GM21737 (cell line): ENCODE results near the gene CLASP1.

Experiments used
- ATAC-seq: cut with Tn5 transposase; IDR thresholded peaks from one replicate; pipeline ENCODE4 v1.9.1; 2021; ENCODE audit warnings: mild to moderate bottlenecking, moderate library complexity; ENCODE audit not compliant: unreplicated experiment

Gene CLASP1

DNA sequence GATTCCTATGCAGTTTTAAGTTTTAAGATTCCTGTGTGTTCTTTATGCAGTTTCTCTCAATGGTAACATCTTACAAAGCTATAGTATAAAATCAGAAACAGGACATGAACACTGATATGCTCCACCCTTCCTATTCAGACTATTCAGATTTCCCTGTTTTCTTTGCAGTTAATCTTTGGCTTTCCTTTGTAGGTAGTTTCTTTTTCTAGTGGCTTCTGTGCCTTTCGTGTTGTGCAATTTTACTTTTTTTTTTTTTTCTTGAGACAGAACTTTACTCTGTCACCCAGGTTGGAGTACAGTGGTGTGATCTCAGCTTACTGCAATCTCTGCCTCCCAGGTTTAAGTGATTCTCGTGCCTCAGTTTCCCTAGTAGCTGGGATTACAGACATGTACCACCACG lies 213.5 kb downstream of the CLASP1 start:
- ATAC-seq, result no peak

- no peak for ATAC-seq
Observed at GRCh38 chr2:121431214-121431613, 218.0 kb downstream of the CLASP1 start.

GRCh38 chr2:121429927-121430520 lies 219.2 kb downstream of the CLASP1 start:
- no peak for ATAC-seq

GRCh38 chr2:121429119-121429903 lies 220.0 kb downstream of the CLASP1 start:
- ATAC-seq, result no peak

DNA sequence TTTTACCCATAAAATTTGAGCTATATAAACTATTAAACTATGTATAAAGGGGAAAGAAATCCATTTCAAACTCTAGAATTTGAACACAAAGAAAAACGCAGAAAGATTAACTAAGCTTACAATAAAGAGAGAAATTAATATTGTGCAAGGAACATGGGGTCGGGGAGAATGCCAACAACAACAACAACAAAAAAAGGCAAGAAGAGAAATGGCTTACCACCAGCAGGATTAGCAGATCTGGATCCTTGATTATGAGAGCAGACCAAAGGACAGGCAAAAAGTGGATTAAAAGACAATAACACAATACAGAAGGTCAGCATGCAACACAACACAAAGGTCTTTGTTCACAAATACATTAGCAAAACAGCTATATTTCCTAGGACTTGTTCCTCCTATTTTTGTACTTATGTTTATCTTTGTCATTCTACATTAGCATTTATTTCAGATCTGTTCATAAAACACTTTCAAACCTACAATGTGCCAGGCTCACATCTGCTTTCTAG lies 222.0 kb downstream of the CLASP1 start:
- ATAC-seq, result no peak

- ATAC-seq, result no peak
Observed at GRCh38 chr2:121420486-121420885, 228.8 kb downstream of the CLASP1 start.

- no peak for ATAC-seq
Observed at GRCh38 chr2:121419081-121419699, 230.1 kb downstream of the CLASP1 start.

- ATAC-seq, result no peak
Observed at GRCh38 chr2:121418494-121419058, 230.7 kb downstream of the CLASP1 start.

DNA sequence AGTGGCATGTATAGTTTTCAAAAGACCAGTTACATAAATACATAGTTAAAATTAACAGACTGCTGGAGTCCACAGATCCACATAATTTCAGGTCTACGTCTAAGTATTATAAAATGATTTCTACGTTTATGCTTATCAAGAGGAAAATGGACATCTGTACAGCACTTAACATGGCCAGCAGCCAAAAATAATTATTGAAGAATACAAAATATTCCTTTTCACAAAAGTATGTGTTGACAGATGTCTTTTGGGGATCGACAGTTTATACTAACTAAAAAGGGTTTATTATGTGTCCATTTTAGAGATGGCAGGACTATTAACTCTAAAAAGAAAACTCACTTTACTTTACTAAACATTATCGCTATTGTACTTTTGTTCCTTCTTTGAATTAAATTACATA lies 231.4 kb downstream of the CLASP1 start:
- ATAC-seq, result no peak

- no peak for ATAC-seq
Observed at GRCh38 chr2:121415727-121416126, 233.5 kb downstream of the CLASP1 start.

GRCh38 chr2:121412349-121412748 lies 236.9 kb downstream of the CLASP1 start:
- no peak for ATAC-seq

DNA sequence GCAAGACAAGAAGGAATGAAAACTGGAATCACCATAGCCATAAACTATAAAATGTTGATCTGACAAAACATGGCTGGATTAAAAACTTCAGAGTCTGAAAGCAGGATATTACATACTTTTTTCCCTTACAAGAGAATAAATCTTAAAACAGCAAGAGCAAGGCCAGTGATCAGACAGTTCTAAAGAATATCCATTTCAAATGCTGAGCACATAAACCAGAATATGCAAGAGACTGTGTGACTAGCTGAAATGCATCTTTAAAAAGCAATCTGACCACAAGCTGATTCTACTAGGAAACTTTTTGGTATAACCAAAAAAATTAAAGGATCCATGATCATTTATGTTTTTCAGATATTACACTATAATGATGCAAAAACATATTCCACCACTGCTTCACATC lies 239.3 kb downstream of the CLASP1 start:
- ATAC-seq, result no peak

DNA sequence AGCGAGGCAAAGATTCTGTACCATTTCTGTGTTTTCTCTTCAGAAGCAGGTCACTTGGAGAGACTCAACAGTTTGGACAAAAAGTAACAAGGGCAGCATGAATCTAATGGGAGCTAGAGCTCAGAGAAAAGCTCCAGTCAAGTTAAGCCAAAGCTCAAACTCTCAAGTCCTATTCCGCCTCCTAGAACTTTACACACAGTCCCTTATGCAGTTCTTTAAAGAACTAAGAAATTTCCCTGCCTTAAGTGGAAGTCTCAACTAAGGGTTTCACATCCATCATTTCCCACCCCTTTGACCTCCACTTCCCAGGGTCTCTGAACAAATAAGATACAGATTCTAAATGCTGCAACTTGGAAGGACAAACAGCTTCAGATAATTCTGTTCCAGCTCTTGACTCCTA lies 239.9 kb downstream of the CLASP1 start:
- ATAC-seq, result no peak

DNA sequence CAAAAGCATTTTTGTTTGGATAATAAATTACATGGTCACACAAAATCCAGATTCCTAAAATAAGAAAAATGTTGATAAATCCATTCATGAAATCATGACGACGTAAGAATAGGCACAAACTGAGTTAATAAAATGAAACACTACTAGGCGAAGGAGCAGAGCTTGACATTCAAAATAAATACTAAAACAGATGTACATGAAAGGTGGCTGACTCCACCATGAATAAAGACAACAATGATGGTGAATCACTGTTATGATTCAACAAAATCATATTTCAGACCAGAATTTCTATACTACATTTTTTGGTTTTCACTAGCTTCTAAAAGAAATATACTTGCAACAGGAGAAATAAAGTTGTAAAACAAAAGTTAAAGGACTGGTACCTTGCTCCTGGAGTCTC lies 240.6 kb downstream of the CLASP1 start:
- no peak for ATAC-seq

DNA sequence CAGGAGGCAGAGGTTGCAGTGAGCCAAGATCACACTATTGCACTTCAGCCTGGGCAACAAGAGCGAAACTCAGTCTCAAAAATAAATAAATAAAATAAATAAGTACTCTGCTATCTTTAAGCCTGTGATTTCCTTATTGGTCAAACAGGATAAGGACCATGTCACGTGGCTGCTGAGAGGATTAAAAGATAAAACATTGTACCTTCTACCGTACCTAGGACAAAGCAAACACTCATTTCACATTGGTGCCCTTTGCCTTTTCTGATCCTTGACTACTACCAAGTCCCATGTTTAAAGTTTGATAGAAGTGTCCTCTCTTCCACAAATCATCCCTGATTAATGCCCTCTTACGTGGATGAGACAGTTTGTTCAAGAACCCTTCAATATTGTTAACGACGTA lies 244.0 kb downstream of the CLASP1 start:
- ATAC-seq, result no peak

- ATAC-seq, result no peak
Observed at GRCh38 chr2:121400201-121400600, 249.1 kb downstream of the CLASP1 start.

DNA sequence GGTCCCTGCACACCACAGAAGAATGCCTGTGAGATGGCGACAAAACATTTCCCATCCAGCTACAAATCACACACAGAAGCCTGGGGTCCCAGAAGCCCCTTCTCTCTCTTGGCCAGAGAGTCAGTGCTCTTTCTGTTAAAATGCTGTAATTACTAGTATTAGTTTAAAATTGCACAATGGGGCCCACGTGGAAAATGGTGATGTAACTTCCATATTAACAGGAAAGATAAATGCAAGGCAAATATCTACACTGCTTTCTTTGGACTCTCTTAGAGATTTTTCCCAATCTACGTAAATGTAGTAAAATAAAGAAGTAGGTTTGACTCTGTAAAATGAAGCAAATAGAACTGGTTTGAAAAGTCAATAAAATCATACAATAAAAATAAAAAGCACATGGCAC lies 250.4 kb downstream of the CLASP1 start:
- no peak for ATAC-seq

DNA sequence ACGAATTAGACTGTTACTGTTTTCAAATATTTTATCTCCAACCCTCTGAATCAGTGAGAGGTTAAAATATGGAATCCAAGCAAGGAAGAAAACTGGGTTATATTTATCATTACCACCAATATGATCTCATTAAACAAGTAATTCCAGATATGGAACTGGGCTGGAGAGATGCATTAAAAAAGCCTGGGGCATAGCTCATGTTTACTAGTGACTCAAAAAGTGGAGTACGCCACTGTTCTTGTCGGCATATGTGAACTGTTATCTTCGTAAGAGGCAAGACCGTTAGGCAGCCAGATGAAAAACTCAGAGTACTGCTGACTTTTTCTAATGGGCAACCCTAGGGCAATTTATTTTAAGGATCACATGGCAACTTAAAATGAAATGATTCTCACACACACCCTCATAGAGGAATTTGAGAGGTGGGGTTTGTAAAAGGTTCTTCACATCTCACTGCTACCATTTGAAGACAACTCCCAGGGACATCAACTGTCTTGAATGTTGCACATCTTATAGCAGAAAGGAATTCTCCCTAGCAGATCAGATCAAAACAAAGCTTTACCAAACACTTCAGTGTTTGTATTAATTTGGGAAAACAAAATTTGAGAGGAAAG lies 259.1 kb downstream of the CLASP1 start:
- no peak for ATAC-seq

GRCh38 chr2:121388371-121388770 lies 260.9 kb downstream of the CLASP1 start:
- ATAC-seq, result no peak

DNA sequence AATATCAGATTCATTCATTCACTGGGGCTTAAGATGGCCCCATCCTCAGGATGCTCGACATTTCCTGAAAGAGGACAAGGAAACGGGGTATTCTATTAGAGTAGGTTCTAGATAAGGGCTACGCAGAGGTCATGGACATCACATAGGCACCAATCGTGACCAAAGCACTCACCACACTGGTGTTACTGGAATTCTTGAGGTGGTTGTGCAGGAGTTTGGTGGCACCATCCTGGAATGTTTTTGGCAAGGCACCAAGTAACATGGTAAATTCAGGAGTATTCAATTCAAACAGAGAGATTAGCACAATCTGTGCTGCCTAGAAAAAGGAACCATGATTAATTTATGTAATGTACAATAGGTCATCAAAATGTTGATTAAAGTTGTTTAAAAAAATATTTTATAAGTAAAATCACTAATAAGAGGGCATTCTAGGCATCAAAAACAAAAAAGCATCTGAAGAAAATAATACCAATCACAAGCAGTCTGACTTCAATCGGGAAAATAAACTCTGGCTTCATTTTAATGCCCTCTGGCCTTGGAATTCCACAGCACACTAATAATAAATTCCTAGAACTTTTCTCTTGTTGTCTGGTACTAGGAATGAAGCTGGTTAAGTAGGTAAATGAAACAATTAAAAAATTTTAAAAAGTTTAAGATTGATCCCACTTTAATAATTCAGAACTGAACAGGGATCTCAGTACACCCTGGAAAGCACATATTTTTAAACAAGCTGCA lies 261.5 kb downstream of the CLASP1 start:
- no peak for ATAC-seq

- ATAC-seq, result no peak
Observed at GRCh38 chr2:121386707-121387106, 262.6 kb downstream of the CLASP1 start.
